ENCODE data around the gene DOCK4.

The DOCK4 gene

DNA sequence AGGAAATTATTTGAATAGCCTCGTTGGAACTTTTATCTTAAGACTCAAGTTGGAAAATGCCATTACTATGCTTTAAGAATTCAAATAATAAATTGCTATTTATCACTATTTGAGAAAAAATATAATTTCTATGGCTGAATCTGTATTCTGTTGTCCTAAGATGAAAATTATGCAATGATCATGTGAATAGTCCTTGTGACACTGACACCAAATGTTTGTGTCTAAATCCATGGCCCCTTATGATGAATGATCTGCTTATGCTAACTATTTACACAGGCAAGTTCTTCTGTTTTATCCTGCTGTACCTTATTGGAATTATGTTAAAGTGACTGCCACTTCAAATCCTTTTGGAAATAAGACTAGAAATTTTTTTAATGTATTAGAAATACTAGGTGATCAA is 208.7 kb downstream of the DOCK4 start:
- DNase-seq (ENCODE audit: low read depth, low spot score), result no peak
- no peaks in the 10 kb centered on the region for H3K36me3 ChIP-seq (ENCODE audit: insufficient read depth, insufficient read length, low read length)
- no peak overlapping the region for H3K4me3 ChIP-seq (ENCODE audit: insufficient read length, low read depth)
- no peaks in the 10 kb centered on the region for H3K27me3 ChIP-seq (ENCODE audit: insufficient read depth, insufficient read length)
- no peaks in the 10 kb centered on the region for H3K9me3 ChIP-seq (ENCODE audit: insufficient read depth, low read length)
- H3K4me1 ChIP-seq (ENCODE audit: insufficient read depth, insufficient read length), result no peaks in the 10 kb centered on the region
- H3K9ac ChIP-seq (ENCODE audit: insufficient read length, low read depth), result no peak overlapping the region
- TF ChIP-seq ZNF274 (IDR thresholded peaks at IDR 0.05; ENCODE audit: low read depth, low read length) (no peak), YY1 (IDR thresholded peaks at IDR 0.05; ENCODE audit: insufficient read depth, insufficient read length) (no peak), SUZ12 (IDR thresholded peaks at IDR 0.05; ENCODE audit: extremely low read depth, insufficient read depth, insufficient read length) (no peak)

DNA sequence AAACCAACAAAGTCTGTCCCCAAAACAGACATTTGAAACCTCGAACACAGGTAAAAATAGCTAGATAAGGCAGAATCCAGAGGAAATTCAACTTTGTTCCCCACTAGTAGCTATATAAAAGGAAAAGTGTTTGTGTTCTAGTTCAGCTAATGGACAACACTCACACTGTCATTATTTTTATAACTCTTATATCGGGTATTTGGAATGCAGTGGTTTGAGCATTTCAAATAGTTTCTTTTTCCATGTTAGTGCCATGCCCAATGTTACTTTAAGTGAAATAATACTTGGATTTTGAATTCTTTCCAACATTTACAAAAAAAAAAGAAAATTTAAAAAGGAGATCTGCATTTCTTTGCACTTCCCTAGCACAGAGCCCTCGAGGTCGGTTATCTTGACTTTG is 213.6 kb downstream of the DOCK4 start:
- Histone ChIP-seq H3K4me1 (ENCODE audit: insufficient read depth, insufficient read length) (no peaks in the 10 kb centered on the region), H3K4me3 (ENCODE audit: insufficient read length, low read depth) (no peak overlapping the region), H3K27me3 (ENCODE audit: insufficient read depth, insufficient read length) (no peaks in the 10 kb centered on the region), H3K9ac (ENCODE audit: insufficient read length, low read depth) (no peak overlapping the region), H3K36me3 (ENCODE audit: insufficient read depth, insufficient read length, low read length) (no peaks in the 10 kb centered on the region), H3K9me3 (ENCODE audit: insufficient read depth, low read length) (no peaks in the 10 kb centered on the region)
- DNase-seq (ENCODE audit: low read depth, low spot score), result no peak
- no peak for TF ChIP-seq YY1 (IDR thresholded peaks at IDR 0.05; ENCODE audit: insufficient read depth, insufficient read length)
- no peak for TF ChIP-seq SUZ12 (IDR thresholded peaks at IDR 0.05; ENCODE audit: extremely low read depth, insufficient read depth, insufficient read length)
- no peak for TF ChIP-seq ZNF274 (IDR thresholded peaks at IDR 0.05; ENCODE audit: low read depth, low read length)

DNA sequence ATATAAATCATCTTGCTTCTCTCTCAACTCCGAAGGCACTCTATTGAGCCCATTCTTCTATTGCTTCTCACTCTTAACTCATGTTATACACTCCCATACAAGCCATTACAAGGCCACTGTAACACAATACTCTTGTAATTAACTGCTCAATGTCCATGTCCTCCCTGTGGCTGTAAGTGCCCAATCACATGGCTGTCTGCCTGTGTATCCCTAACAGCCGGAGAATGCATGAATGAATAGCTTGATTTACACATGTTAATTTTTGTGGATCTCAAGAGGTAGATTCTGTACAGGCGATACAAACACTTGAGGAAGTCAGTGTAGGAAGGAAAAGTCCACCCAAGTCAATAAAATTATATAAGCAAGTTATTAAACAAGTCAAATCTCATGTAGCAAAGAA is 215.6 kb downstream of the DOCK4 start:
- H3K4me1 ChIP-seq (ENCODE audit: insufficient read depth, insufficient read length), result no peaks in the 10 kb centered on the region
- no peaks in the 10 kb centered on the region for H3K36me3 ChIP-seq (ENCODE audit: insufficient read depth, insufficient read length, low read length)
- H3K9ac ChIP-seq (ENCODE audit: insufficient read length, low read depth), result no peak overlapping the region
- no peak for DNase-seq (ENCODE audit: low read depth, low spot score)
- TF ChIP-seq SUZ12 (IDR thresholded peaks at IDR 0.05; ENCODE audit: extremely low read depth, insufficient read depth, insufficient read length) (no peak), YY1 (IDR thresholded peaks at IDR 0.05; ENCODE audit: insufficient read depth, insufficient read length) (no peak), ZNF274 (IDR thresholded peaks at IDR 0.05; ENCODE audit: low read depth, low read length) (no peak)
- H3K4me3 ChIP-seq (ENCODE audit: insufficient read length, low read depth), result no peak overlapping the region
- no peaks in the 10 kb centered on the region for H3K27me3 ChIP-seq (ENCODE audit: insufficient read depth, insufficient read length)
- no peaks in the 10 kb centered on the region for H3K9me3 ChIP-seq (ENCODE audit: insufficient read depth, low read length)

DNA sequence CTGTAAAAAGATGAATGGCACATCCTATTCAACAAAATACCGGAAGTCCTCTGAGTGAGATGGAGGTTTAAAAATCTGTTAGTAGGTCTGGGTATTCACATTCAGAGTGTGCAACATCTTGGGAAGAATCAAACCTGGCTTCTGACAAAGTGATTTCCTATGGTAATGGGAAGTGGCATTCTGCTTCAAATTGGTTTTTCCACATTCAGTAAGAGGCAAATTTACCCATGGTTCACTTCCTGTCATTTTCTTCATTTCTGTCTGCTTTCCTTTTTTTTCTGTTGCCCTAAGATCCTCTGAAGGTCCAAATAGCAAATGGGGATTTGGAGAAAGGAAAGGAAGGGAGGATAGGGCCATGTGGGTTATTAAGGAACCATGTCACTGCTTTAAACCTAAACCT is 218.3 kb downstream of the DOCK4 start:
- Histone ChIP-seq H3K9ac (ENCODE audit: insufficient read length, low read depth) (no peak overlapping the region), H3K4me3 (ENCODE audit: insufficient read length, low read depth) (no peak overlapping the region), H3K27me3 (ENCODE audit: insufficient read depth, insufficient read length) (no peaks in the 10 kb centered on the region), H3K9me3 (ENCODE audit: insufficient read depth, low read length) (no peaks in the 10 kb centered on the region), H3K4me1 (ENCODE audit: insufficient read depth, insufficient read length) (no peaks in the 10 kb centered on the region), H3K36me3 (ENCODE audit: insufficient read depth, insufficient read length, low read length) (no peaks in the 10 kb centered on the region)
- no peak for DNase-seq (ENCODE audit: low read depth, low spot score)
- TF ChIP-seq YY1 (IDR thresholded peaks at IDR 0.05; ENCODE audit: insufficient read depth, insufficient read length) (no peak), ZNF274 (IDR thresholded peaks at IDR 0.05; ENCODE audit: low read depth, low read length) (no peak), SUZ12 (IDR thresholded peaks at IDR 0.05; ENCODE audit: extremely low read depth, insufficient read depth, insufficient read length) (no peak)

DNA sequence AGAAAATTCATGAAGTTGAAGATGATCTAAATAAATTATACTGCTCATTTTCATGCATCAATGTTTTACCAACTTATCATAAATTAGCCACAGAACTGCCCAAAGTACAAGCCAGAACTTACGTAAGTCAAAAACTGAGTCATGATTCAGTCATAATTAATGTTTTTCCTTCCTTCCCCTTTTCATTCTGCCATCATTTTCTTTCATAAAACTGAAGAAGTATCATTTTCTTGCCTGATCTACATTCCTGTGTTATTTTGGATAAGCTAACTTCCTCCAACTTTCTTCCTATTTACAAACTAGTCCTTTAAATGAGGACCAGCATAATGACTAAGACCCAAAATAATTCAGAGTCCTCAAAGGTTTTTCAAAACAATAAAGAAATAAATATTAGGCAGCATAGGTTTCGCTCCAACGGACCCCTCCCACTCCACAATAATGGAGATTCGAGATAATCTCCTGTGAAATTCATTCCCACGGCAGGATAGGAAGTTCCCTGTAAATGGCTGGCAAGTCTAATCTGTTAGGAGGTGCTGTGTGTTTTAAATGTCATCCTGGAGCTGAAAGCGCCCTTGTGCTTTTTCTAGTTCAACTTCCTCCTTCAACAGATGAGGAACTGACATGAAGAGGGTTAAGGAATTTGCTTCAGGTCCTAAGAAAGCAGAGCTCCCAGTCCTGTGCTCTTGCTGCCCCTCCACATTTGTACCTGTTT is 218.9 kb downstream of the DOCK4 start:
- no peaks in the 10 kb centered on the region for H3K4me1 ChIP-seq (ENCODE audit: insufficient read depth, insufficient read length)
- TF ChIP-seq YY1 (IDR thresholded peaks at IDR 0.05; ENCODE audit: insufficient read depth, insufficient read length) (no peak), SUZ12 (IDR thresholded peaks at IDR 0.05; ENCODE audit: extremely low read depth, insufficient read depth, insufficient read length) (no peak), ZNF274 (IDR thresholded peaks at IDR 0.05; ENCODE audit: low read depth, low read length) (no peak)
- no peak for DNase-seq (ENCODE audit: low read depth, low spot score)
- no peaks in the 10 kb centered on the region for H3K36me3 ChIP-seq (ENCODE audit: insufficient read depth, insufficient read length, low read length)
- no peak overlapping the region for H3K4me3 ChIP-seq (ENCODE audit: insufficient read length, low read depth)
- no peak overlapping the region for H3K9ac ChIP-seq (ENCODE audit: insufficient read length, low read depth)
- no peaks in the 10 kb centered on the region for H3K9me3 ChIP-seq (ENCODE audit: insufficient read depth, low read length)
- no peaks in the 10 kb centered on the region for H3K27me3 ChIP-seq (ENCODE audit: insufficient read depth, insufficient read length)

DNA sequence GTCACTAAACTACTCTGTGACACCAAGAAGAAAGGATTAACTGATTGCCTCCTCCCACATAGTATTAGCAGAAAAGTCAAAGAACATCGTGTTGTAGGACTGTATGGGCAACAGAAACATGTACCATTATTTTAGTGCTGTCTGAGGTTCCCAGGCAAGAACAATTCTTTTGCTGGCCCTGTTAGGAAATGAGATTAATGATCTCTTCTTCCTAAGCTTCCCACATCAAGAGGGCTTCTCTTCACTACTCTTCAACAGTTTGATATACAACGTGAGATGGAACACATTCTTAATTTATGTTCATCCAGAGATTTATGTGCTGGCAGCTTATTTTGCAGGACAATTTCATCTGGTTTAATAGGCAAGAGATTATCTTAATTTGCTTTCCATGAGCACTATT is 219.6 kb downstream of the DOCK4 start:
- Histone ChIP-seq H3K27me3 (ENCODE audit: insufficient read depth, insufficient read length) (no peaks in the 10 kb centered on the region), H3K4me1 (ENCODE audit: insufficient read depth, insufficient read length) (no peaks in the 10 kb centered on the region), H3K4me3 (ENCODE audit: insufficient read length, low read depth) (no peak overlapping the region)

DNA sequence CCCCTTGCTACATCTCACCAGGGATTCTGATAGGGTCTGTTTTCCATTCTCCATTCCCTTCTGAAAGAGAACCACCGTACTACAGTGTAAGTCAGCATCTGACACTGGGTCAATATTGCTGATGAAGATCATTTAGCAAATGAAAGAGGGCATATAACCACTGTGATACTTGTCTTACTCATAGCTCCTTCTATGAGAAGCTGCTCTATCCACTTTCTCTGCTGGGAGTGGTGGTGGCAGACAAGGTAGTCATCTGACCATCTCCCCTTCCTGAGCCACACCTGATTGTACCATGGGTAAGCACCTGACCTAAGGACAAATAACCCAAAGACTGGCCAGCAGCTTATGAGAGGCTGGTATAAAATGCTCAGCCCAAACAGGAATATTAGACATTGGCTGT is 220.4 kb downstream of the DOCK4 start:
- no peaks in the 10 kb centered on the region for H3K36me3 ChIP-seq (ENCODE audit: insufficient read depth, insufficient read length, low read length)
- no peaks in the 10 kb centered on the region for H3K4me1 ChIP-seq (ENCODE audit: insufficient read depth, insufficient read length)
- no peak overlapping the region for H3K4me3 ChIP-seq (ENCODE audit: insufficient read length, low read depth)
- no peak for TF ChIP-seq ZNF274 (IDR thresholded peaks at IDR 0.05; ENCODE audit: low read depth, low read length)
- no peak for TF ChIP-seq SUZ12 (IDR thresholded peaks at IDR 0.05; ENCODE audit: extremely low read depth, insufficient read depth, insufficient read length)
- TF ChIP-seq YY1 (IDR thresholded peaks at IDR 0.05; ENCODE audit: insufficient read depth, insufficient read length), result no peak
- H3K27me3 ChIP-seq (ENCODE audit: insufficient read depth, insufficient read length), result no peaks in the 10 kb centered on the region
- no peak for DNase-seq (ENCODE audit: low read depth, low spot score)
- no peak overlapping the region for H3K9ac ChIP-seq (ENCODE audit: insufficient read length, low read depth)
- no peaks in the 10 kb centered on the region for H3K9me3 ChIP-seq (ENCODE audit: insufficient read depth, low read length)

More for the DNA sequence above, 219.6 kb downstream of the DOCK4 start:
- Histone ChIP-seq H3K9me3 (ENCODE audit: insufficient read depth, low read length) (no peaks in the 10 kb centered on the region), H3K9ac (ENCODE audit: insufficient read length, low read depth) (no peak overlapping the region), H3K36me3 (ENCODE audit: insufficient read depth, insufficient read length, low read length) (no peaks in the 10 kb centered on the region)
- DNase-seq (ENCODE audit: low read depth, low spot score), result no peak
- TF ChIP-seq ZNF274 (IDR thresholded peaks at IDR 0.05; ENCODE audit: low read depth, low read length), result no peak
- no peak for TF ChIP-seq SUZ12 (IDR thresholded peaks at IDR 0.05; ENCODE audit: extremely low read depth, insufficient read depth, insufficient read length)
- TF ChIP-seq YY1 (IDR thresholded peaks at IDR 0.05; ENCODE audit: insufficient read depth, insufficient read length), result no peak

All from NT2/D1 (cell line).